Activated CD8-positive, alpha-beta memory T cell treated with anti-CD3 and anti-CD28 coated beads for 36 hours (primary cell): Measurements from ENCODE around the gene ALDH7A1. TPM values are rescaled to one million over a fixed set of nuclear protein-coding genes. Genes with fewer than 3 reads are reported as not detected.
"Not testable (repeated sequence)": the region's sequence is repeated elsewhere in the genome, so short reads cannot be mapped to it uniquely, and the experiment has no call there.

Source experiments
- CTCF ChIA-PET: fragments of 350-600 bp; sonication (Branson Sonifier 250); formaldehyde crosslinking; loops from one replicate; lab custom pipeline; 2021; ENCODE audit warnings: antibody characterized with exemption; lab: Charles Lee
- POLR2A ChIA-PET: fragments of 350-600 bp; sonication (Branson Sonifier 250); formaldehyde crosslinking; loops from one replicate; lab custom pipeline; 2021; ENCODE audit warnings: antibody characterized with exemption; lab: Charles Lee
- total RNA-seq, 2 experiments: library from RNA; stranded (reverse); gene quantifications; one replicate each; pipeline ENCODE4 v1.2.3, GENCODE V29; 2021

The ALDH7A1 gene
- total RNA-seq, result 1 to 10 TPM; 6.6 to 6.8 TPM

DNA sequence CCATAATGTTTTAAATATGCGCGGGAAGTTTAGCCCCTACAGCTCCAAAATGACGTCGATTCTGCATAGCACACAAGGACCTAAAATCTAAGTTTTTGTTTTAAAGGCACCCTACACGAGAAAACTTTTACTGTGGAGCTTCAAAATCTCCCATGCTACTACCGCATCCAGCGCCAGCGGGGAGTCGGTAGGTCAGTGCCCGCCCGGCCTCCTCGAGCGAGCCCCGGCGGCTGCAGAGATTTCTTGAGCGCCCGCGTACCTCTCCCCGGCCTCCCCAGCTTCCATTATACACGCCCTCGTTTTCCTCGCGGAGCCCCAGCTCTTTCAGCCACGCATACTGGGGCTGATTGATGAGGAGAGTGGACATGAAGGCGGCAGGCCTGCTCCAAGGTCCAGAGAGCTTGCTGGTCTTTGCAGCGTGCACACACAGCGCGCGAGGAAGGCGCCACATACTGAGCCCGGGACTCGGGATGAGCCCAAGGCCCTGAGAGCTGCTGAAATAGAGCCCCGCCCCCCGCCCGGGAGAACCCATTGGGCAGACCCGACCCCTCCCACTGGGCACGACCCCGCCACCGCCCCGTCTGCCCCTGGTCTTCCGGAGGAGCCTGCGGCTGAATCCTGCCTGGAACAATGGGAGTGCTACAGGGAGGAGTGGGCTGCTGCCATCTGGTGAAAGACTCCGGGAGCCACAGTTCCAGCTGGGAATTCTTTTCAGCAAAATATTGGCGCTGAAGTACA, at the start of gene ALDH7A1:
Gene ALDH7A1, minus strand, starts transcription at position 472 of the 738 bp plus-strand sequence. Its CDS starts 21 bp downstream, at position 451.
- ChIA-PET POLR2A (interaction anchor here (0.6 to 1.8 kb wide), 2 partner anchors 179 to 183 kb away, joined by 5 to 8 read pairs; no protein-coding TSS in a partner anchor), CTCF (interaction anchor here (0.6 to 1.1 kb wide), 3 partner anchors 173 to 183 kb away, joined by 4 read pairs; partner anchors contain the start of gene LMNB1)

DNA sequence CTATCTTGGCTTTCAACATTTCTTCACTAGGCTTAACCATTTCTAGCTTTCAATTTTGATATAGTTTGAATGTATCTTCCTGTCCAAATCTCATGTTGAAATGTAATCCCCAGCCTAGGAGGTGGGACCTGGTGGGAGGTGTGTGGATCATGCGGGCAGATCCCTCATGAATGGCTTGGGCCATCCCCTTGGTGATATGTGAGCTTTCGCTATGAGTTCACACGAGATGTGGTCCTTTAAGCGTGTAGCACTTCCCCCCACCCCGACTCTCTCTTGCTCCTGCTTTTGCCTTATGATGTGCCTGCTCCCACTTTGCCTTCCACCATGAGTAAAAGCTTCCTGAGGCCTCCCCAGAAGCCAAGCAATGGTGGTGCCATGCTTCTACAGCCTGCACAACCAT, 46.4 kb upstream of the ALDH7A1 start:
- ChIA-PET POLR2A (no interaction called here), CTCF (interaction anchor here (1.2 kb wide), 1 partner anchor 34 kb away, joined by 3 read pairs; no protein-coding TSS in a partner anchor)

DNA sequence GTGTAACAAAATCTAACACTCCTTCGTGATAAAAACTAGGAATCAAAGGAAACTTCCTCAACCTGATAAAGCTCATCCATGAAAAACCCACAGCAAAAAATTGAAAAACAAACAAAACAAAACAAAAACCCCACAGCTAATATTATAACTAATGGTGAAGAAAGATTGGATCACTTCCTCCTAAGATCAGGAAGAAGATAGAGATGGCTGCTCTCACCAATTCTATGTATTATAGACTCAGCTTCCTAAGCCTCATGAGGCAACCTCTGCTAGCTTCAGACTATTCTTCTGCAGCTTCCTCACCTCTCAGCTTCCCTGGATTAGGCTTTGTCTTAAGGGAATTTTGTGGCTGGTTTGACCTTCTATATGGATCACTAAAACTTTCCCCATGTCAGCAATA, 45.8 kb upstream of the ALDH7A1 start:
- POLR2A ChIA-PET, result no interaction called here
- CTCF ChIA-PET, result interaction anchor here (1.2 kb wide), 1 partner anchor 34 kb away, joined by 3 read pairs; no protein-coding TSS in a partner anchor

DNA sequence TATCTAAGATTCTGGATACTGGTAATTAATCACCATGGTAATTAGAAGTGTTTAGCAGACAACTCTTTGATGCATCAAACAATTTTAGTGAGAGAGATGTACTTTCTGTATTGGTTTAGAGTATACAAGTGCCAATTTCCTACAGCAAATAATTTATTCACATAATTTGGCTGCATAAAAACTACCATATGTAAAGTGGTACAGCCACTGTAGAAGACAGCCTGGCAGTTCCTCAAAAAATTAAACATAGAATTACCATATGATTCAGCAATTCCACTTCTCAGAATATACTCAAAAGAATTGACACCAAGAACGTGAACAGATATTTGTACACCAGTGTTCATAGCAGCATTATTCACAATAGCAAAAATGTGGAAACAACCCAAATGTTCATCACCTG, 41.9 kb upstream of the ALDH7A1 start:
- ChIA-PET POLR2A (no interaction called here), CTCF (no interaction called here)

DNA sequence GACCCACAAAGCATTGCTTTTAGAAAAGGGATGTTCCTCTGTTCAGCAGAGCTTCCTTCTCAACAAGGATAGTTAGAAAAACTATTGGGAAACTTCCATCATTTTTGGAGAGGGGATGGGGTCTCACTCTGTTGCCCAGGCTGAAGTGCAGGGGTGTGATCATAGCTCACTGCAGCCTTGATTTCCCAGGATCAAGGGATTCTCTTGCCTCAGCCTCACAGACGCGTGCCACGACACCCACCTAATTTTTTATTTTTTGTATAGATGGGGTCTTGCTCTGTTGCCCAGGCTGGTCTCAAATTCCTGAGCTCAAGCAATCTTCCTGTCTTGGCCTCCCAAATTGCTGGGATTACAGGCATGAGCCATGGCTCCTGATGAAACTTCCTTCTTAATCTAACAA, 40.6 kb upstream of the ALDH7A1 start:
- CTCF ChIA-PET, result no interaction called here
- POLR2A ChIA-PET, result no interaction called here

DNA sequence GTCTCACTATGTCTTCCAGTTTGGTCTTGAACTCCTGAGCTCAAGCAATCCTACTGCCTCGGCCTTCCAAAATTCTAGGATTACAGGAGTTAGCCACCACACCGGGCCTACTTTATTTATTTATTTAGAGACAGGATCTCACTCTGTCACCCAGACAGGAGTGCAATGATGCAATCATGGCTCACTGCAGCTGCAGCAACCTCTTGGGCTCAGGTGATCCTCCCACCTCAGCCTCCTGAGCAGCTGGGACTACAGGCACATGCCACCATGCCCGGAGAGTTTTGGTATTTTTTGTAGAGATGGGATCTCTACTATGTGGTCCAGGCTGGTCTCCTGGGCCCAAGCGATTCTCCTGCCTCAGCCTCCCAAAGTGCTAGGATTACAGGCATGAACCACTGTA, 38.5 kb upstream of the ALDH7A1 start:
- POLR2A ChIA-PET, result no interaction called here
- CTCF ChIA-PET, result no interaction called here

DNA sequence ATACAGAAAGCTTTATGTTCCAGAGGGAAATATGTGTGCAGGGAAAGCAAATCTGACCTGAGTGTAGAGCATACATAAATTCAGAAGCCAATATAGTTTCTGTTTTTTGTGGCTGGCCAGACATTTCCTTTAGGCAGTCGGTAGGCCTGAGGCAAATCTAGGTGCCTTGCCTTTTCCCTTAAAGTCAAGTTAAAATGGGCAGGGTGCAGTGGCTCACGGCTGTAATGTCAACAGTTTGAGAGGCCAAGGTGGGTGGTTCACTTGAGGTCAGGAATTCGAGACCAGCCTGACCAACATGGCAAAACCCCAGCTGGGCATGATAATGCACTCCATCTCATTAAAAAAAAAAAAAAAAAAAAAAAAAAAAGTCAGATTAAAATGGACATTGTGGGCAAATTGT, 36.9 kb upstream of the ALDH7A1 start:
- ChIA-PET CTCF (no interaction called here), POLR2A (no interaction called here)

DNA sequence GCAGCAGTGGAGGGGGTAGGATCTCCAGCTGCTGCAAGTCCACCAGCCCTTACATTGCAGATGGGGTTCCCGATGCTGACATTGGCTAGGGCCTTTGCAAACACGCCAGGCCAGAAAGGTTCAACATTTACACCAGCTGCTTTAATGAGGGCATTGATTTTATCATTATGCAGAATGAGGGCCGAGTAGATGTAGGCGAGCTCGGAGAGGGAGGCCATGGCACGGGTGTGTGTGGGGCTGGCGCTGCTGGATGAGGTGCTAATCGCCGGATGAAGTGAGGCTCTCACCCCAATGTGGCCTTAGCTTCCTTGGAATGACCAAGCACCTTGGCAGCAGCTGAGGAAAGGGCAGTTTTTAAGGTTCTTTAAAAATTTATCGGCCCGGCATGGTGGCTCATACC, 33.1 kb upstream of the ALDH7A1 start:
- ChIA-PET POLR2A (no interaction called here), CTCF (no interaction called here)

DNA sequence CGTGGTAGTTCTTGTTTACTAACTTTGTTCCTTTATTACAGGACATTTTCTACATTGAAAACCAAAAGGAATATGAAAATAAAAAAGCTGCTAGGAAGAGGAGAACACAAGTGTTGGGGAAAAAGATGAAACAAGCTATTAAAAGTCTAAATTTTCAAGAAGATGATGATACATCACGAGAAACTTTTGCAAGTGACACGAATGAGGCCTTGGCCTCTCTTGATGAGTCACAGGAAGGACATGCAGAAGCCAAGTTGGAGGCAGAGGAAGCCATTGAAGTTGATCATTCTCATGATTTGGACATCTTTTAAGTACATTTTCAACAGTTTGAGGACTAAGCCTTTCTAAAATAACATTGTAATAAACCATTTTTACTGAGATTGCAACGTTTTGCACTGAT, 29.5 kb upstream of the ALDH7A1 start:
- POLR2A ChIA-PET, result no interaction called here
- CTCF ChIA-PET, result interaction anchor here (0.7 kb wide), 1 partner anchor 578 kb away, joined by 4 read pairs; no protein-coding TSS in a partner anchor

DNA sequence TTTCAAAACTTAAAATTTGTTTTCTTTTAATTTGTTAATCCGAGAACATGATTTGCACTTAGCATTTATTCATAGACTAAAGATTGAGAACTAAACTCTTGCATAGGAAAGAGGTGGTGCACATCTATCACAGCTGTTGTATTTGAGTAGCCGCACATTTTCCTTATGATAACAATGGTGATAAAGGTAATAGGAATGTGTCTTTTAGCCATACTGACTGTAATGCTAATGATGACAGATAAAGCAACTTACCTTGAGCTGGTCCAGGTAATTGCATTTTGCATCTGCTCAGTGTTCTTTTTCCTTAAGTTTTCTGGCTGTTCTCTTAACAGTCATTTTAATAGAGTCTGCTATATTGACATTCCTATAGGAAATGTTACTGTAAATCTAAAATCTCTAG, 24.8 kb upstream of the ALDH7A1 start:
- POLR2A ChIA-PET, result no interaction called here
- CTCF ChIA-PET, result no interaction called here

DNA sequence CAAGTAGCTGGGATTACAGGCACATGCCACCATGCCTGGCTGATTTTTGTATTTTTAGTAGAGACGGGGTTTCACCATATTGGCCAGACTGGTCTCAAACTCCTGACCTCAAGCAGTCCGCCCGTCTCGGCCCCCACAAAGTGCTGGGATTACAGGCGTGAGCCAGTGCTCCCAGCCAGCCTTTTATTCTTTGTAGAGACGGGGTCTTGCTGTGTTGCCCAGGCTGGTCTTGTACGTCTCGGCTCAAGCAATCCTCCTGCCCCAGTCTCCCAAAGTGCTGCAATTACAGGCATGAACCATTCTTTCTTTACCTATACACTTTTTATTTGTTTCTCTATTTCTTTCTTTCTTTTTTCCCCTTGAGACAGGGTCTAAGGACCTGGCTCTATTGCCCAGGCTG, 22.6 kb upstream of the ALDH7A1 start:
- POLR2A ChIA-PET, CTCF ChIA-PET: not testable (repeated sequence)

DNA sequence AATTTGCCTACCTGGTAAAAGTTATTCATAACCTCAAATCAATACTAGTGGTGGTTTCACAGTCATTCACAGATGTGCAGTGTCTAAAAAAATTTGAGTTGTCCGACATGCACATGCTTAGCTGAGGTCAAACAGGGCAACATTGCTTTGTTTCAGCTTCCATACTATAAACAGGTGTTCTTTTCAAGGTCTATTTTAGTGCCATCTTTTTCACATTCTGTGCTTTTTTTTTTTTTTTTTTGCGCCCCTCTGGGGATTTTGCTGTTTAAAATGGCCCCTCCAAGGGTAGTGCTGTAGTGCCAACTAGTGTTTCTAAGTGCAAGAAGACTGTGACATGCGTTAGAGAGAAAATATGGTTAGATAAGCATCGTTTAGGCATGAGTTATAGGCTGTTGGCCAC, 20.3 kb upstream of the ALDH7A1 start:
- POLR2A ChIA-PET, result no interaction called here
- CTCF ChIA-PET, result no interaction called here

DNA sequence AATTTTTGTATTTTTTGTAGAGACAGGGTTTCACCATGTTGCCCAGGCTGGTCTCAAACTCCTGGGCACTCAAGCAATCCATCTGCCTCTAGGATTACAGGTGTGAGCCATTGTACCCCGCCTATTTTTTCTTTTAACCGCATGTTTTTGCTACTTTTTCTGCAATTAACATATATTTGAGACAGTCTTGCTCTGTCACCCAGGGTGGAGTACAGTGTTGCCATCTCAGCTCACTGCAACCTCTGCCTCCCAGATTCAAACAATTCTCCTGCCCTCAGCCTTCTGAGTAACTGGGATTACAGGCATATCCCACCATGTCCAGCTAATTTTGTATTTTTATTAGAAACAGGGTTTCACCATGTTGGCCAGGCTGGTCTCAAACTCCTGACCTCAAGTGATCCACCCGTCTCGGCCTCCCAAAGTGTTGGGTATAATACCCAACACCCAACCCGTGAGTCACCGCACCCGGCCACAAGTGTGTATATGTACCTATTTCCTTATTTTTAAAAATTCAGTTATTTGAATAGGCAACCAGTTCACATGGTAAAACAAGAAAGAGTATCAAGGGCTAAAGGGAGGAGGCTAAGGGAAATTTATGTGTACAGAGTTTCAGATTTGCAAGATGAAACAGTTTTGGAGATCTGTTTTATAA, 19.0 kb upstream of the ALDH7A1 start:
- POLR2A ChIA-PET, result no interaction called here
- CTCF ChIA-PET, result no interaction called here

DNA sequence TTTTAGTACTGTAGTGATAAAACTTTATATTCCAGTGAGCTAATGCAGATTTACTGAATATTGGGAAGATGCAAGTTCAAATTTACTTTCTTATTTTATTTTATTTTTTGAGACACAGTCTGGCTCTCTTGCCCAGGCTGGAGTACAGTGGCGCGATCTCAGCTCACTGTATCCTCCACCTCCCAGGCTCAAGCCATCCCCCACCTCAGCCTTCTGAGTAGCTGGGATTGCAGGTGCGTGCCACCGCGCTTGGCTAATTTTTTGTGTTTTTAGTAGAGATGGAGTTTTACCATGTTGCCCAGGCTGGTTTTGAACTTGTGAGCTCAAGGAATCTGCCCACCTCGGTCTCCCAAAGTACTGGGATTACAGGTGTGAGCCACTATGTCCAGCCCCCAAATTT, 15.6 kb upstream of the ALDH7A1 start:
- POLR2A ChIA-PET, result no interaction called here
- CTCF ChIA-PET, result no interaction called here

DNA sequence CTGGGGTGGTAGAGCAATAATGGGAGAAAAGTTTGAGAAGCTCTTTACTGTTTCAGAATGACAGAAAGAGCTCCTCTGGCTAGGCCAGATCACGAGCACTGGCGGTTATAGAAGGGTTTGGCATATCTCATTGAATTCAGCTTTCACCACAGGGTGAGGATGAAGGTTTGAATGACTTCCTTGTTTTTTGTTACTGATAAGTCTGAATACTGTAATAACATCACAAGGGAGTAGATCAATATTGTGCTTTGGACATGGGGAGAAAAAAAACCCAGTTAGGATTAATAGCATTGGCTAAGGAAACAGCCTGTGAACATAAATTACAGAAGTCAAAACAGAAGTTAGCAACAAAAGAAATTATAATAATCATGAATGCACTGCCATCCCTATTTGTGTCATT, 15.1 kb upstream of the ALDH7A1 start:
- ChIA-PET POLR2A (no interaction called here), CTCF (interaction anchor here (0.8 kb wide), 1 partner anchor 170 kb away, joined by 4 read pairs; no protein-coding TSS in a partner anchor)

DNA sequence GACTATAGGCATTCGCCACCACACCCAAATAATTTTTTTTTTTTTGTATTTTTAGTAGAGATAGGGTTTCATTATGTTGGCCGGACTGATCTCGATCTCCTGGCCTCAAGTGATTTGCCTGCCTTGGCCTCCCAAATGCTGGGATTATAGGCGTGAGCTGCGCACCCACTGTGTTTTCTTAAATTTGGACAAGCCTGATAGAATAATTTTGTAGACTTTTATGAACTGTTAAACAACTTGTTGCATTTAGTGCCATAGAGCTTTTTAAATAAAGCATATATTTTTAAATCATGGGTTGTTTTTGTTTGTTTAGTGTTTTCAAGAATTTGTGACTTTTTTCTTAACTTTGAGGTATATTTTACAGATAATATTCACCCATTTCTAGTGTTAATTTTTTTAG, 10.5 kb upstream of the ALDH7A1 start:
- CTCF ChIA-PET, result no interaction called here
- POLR2A ChIA-PET, result no interaction called here

DNA sequence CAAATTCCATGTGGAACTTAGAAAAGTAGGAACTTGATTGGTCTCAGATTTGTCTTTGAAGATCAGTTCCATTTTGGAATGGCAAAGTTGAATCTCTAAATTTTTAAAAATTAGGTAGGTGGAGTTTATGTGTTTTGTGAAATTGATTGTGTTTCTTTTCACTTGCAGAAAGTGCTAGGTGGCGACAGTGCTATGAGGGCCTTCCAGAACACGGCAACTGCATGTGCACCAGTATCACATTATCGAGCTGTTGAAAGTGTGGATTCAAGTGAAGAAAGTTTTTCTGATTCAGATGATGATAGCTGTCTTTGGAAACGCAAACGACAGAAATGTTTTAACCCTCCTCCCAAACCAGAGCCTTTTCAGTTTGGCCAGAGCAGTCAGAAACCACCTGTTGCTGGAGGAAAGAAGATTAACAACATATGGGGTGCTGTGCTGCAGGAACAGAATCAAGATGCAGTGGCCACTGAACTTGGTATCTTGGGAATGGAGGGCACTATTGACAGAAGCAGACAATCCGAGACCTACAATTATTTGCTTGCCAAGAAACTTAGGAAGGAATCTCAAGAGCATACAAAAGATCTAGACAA, 8.5 kb upstream of the ALDH7A1 start:
- ChIA-PET CTCF (no interaction called here), POLR2A (interaction anchor here (0.7 kb wide), 1 partner anchor 1507 kb away, joined by 3 read pairs; no protein-coding TSS in a partner anchor)

DNA sequence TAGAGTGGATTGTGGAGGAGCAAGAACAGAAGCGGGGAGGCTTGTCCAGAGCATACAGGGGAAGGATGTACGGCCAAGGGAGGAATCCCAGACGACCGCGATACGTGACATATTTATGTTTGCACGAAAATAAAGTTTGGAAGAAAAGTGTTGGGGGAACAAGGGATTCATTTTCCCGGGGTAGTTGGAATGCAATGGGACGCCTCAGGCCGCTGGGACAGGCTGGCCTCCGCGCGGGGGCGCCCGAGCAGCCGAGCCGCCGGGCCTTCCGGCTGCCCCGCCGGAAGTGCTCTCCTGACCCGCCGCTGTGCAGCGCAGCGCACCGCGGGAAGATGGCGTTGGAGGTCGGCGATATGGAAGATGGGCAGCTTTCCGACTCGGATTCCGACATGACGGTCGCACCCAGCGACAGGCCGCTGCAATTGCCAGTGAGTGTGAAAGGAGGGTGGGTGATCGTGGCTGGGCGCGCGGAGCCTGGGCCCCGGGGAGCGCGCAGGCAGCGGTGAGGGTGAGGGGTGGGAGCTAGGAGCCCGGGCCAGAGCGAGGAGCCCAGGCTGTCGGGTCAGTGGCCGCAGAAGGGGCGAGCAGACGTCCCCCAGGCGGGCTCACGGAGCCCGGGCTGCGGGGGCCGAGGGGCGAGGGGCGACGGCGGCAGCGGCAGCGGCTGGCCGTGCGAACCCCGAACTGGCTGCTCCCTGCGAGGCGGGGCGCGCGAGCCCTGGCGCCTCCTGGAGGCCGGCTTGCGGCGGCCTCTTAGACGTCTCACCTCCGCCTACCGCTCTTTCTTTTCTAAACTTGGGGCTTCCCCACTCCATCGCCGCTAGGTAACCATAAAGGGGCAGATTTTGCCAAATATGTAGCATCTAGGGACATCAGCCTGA, 5.9 kb upstream of the ALDH7A1 start, which contains the start of gene PHAX:
Gene PHAX, plus strand, starts transcription at position 317 of the 881 bp plus-strand sequence. Its CDS starts 16 bp downstream, at position 333.
- CTCF ChIA-PET, result interaction anchor here (0.8 to 1.9 kb wide), 4 partner anchors 18 to 177 kb away, joined by 3 to 6 read pairs (median 4); no protein-coding TSS in a partner anchor
- POLR2A ChIA-PET, result interaction anchor here (0.6 to 1.6 kb wide), 3 partner anchors 87 to 178 kb away, joined by 3 to 8 read pairs (median 3); no protein-coding TSS in a partner anchor
